Measurements from ENCODE around the gene CEND1.

CEND1 gene

DNA sequence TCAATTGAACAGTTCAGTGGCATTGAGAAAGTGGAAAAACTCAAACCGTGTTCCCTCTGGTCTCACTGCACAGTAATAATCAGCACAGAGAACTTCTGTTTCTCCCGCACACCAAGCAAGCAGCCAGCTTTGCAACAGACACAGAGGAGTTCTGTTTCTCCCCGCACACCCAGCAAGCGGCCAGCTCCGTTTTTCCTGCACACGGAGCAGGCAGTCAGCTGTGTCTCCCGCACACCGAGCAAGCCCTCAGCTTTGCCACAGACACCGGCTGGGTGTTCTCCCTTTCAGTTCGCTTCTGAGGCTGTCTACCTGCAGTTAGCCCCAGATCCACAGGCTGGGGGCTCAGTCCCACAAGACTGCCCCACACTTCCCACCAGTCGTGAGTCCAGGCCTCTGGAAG, 52.5 kb downstream of the CEND1 start:
- Histone ChIP-seq H3K4me1 (ENCODE audit: insufficient read depth, poor library complexity, severe bottlenecking) (peaks cover 7% of the 10 kb centered on the region), H3K9me3 (ENCODE audit: severe bottlenecking) (no peaks in the 10 kb centered on the region), H3K4me3 (ENCODE audit: severe bottlenecking) (no peak overlapping the region), H3K36me3 (ENCODE audit: low read depth) (no peaks in the 10 kb centered on the region), H3K27ac (ENCODE audit: poor library complexity, severe bottlenecking) (no peak overlapping the region), H3K27me3 (ENCODE audit: insufficient read depth, poor library complexity, severe bottlenecking) (no peaks in the 10 kb centered on the region)
- ATAC-seq (ENCODE audit: low read depth) (no peak), DNase-seq (ENCODE audit: low spot score) (no peak)
- TF ChIP-seq, protein P1, sequence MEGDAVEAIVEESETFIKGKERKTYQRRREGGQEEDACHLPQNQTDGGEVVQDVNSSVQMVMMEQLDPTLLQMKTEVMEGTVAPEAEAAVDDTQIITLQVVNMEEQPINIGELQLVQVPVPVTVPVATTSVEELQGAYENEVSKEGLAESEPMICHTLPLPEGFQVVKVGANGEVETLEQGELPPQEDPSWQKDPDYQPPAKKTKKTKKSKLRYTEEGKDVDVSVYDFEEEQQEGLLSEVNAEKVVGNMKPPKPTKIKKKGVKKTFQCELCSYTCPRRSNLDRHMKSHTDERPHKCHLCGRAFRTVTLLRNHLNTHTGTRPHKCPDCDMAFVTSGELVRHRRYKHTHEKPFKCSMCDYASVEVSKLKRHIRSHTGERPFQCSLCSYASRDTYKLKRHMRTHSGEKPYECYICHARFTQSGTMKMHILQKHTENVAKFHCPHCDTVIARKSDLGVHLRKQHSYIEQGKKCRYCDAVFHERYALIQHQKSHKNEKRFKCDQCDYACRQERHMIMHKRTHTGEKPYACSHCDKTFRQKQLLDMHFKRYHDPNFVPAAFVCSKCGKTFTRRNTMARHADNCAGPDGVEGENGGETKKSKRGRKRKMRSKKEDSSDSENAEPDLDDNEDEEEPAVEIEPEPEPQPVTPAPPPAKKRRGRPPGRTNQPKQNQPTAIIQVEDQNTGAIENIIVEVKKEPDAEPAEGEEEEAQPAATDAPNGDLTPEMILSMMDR (IDR thresholded peaks at IDR 0.05; ENCODE audit: poor library complexity, severe bottlenecking): no peak
